NCI-H1417 (cell line): ENCODE measurements around the gene LBHD1.
A peak's percentile ranks its signal among the peaks of the same experiment; 100 is the strongest.
"Not testable (repeated sequence)": the region's sequence is repeated elsewhere in the genome, so short reads cannot be mapped to it uniquely, and the experiment has no call there.

Experiments used
- DNase-seq, 3 experiments: peaks; one replicate each; lab custom pipeline; 2025; lab: John Stamatoyannopoulos, UW

LBHD1 gene

GRCh38 chr11:62693624-62694023 is 21.6 kb upstream of the LBHD1 start:
- not testable (repeated sequence) for DNase-seq

DNA sequence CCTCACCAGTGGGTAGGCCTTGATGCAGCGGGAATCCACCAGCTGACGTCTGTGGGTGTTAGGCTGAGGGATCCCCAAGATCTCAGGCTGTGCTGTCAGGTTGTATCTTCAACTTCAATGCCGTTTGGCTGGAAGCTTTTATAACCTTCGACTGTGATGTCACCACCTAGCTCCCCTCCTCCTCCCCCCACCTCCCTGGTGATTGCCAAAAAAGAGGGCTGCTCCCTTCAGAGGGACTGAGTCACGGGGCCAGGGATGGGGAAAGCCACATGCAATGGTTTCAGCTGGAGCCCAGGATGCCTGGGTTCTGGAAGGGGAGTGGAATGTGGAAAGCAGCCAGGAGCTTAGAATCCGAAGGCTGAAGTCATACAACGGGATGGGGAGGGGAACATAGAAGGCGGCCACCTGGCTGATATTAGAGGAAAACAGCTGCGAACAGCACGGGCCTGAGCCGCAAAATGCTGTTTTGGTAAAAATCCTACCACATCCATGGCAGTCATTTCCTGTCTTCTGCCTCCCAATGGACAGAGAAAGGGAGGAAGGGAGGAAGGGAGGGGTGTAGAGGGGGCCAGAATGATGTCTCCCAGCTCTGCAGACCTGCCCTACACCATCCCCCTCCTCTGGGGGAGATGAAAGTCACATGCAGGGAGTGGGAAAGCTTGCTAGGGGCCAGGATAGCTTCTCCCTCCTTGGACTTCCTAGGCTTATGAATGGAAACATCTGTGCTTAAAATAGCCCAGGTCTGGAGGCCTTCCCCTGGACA is 17.5 kb upstream of the LBHD1 start, which contains the start of gene LRRN4CL:
Gene LRRN4CL (minus strand): TSS at position 110 of the 763 bp plus-strand sequence. CDS start 1,022 bp downstream, outside the sequence.
- no peak for DNase-seq

GRCh38 chr11:62688491-62688890 is 16.4 kb upstream of the LBHD1 start:
- no peak for DNase-seq

DNA sequence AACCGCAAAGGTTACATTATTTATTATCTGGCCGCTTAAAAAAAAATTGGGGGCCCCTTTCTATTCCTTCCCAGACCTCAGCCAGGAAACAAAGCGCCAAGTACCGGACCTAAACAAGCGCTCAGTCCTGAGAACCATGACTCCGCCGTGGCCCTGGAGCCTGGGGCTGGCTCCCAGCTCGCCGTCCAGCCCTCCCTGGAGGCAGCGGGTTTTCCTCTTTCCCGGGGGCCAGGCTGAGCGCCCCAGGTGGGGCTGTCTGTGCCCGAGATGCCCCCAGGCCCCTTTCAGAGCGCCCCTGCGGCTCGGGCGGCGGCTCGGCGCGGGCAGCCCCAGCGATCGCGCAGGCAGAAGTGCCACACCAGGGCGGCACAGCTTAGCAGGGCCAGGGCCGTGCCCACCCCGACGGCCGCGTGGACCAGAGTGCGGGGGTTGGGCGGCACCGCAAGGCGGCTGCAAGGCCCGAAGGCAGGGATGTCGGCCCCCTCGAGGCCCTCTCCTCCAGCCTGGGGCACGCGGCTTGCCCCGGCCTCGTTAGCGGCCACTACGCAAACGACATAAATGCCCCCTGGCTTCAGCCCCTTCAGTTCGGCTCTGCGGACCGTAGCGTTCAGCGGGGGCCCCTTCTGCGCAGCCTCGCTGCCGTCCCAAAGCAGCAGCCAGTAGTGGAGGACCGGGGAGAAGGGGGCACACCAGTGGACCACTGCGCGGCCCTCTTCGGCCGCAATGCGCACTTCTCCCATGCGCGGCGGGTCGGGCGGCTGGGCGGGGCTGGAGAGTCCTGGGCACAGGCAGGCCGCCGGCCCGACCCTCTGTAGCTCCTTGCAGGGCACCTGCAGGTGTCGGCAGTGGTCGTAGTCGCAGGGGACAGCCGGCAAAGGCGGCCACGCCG is 15.7 kb upstream of the LBHD1 start:
- no peak for DNase-seq

DNA sequence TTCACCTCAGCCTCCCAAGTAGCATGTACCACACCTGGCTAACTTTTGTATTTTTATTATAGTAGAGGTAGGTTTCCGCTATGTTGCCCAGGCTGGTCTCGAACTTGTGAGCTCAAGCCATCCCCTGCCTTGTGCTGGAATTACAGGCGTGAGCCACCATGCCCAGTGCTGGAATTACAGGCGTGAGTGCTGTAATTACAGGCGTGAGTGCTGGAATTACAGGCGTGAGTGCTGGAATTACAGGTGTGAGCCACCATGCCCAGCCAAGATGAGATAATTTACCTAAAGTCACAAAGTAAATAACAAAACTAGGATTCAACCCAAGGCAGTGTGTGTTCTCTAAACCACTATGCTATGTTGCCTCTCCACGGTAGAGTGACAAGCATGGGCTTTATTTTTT is 10.5 kb upstream of the LBHD1 start:
- peak in 1 of 3 experiments; percentile 14 for DNase-seq

GRCh38 chr11:62680825-62681240 is 8.8 kb upstream of the LBHD1 start:
- DNase-seq: peak in 2 of 3 experiments; percentile 32 to 50

- peak; percentile 83 to 90 (median 83) for DNase-seq
Observed at GRCh38 chr11:62678770-62679696, 7.0 kb upstream of the LBHD1 start, which contains the start of gene UBXN1. TSS of gene UBXN1 (minus strand) at chr11:62679073. CDS start at chr11:62678923, 150 bp downstream.

DNA sequence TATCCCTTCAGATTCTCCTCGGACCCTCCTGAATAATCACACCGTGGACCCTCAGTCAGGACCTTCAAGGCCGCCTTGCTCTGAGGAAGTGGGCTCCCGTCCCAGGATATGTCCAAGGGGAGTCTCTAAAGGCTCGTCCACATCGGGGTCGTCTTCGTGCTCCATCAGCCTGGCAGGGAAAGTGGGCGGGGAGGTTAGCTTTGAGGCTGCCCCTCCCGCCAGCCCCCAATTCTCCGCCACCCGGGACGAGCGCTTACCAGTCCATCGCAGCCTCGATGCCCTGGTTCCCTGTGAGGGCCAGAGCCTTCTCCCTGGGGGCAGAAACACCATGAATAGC is 6.3 kb upstream of the LBHD1 start:
- no peak for DNase-seq

DNA sequence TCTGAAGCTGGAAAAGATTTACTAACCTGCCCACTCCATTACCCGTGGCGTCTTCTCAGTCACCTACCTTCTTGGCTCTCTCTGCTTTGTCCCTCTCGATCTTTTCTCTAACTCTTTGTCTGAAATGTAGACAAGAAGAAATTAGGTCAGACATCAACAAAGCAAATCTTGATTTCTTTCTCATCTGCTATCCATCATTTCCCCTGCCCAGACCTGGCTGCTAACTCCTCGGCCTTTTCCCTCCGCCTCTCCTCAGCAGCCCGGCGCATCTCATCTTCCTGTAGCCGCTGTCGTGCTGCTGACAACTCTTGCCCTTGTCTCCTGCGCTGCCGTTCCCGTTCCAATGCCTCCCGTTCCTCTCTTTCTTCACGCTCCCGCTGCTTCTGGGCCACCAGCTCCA is 5.6 kb upstream of the LBHD1 start:
- DNase-seq: no peak

DNA sequence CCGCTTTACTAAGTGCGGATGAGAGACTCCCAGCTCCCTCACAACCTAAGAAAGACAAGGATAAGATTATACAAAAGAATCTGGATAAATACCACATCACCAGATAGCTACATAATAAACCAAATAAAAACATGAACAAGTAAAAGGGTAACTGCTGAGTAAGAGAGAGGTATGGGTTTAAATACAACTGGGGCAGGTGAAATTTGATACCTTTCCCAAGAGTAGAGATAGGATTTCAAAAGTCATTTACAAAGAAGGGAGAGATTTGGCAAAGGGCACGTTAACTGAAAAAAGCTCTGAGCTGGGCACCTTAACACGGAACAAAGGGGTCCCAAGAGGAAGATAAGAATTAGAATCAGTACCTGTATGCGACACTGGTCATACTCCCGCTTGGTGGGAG is 5.1 kb upstream of the LBHD1 start:
- DNase-seq: no peak

GRCh38 chr11:62676698-62677097 is 4.6 kb upstream of the LBHD1 start:
- DNase-seq: no peak

GRCh38 chr11:62675415-62675814 is 3.3 kb upstream of the LBHD1 start:
- DNase-seq: not testable (repeated sequence)

- DNase-seq: no peak
Observed at GRCh38 chr11:62673196-62673525, 1.1 kb upstream of the LBHD1 start.

DNA sequence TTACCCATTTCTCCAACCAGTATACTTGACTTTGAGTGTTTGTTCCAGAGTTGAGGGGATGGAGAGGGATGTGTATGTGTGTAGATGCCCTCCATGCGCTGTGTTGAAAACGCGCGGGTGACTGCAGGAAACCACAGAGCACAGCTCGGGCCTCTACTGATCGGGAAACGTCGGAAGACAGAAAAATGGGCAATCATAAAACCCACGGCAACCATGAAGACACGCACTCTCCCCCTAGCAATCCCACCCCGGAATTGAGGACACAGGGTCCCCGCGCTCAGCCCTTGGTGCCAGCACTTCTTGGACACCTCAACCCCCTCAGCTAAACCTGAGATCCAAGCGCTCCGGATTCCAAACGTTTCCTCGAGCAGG is 845 bp downstream of the LBHD1 start:
- DNase-seq: no peak

GRCh38 chr11:62669420-62670161 is 2.5 kb downstream of the LBHD1 start:
- no peak for DNase-seq

DNA sequence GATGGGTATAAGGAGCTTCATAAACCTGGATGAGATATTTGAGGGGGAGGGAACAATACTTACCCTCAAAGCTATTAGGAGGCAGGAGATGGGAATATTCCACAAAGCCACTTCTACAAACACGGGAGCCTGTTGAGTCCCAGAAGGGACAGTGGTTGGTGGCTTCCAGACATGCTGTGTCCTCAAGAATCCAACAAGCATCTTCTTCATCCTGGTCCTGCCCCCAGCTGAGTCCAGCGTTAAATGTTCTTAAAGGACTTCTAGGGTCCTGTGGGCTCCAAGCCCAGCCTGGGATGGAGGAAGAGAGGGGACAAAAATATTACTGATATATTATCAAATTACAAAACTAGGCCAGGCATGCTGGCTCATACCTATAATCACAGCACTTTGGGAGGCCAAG is 4.6 kb downstream of the LBHD1 start:
- DNase-seq: no peak

GRCh38 chr11:62666259-62666926 is 5.7 kb downstream of the LBHD1 start:
- DNase-seq: no peak

GRCh38 chr11:62665599-62666258 is 6.3 kb downstream of the LBHD1 start:
- DNase-seq: no peak

DNA sequence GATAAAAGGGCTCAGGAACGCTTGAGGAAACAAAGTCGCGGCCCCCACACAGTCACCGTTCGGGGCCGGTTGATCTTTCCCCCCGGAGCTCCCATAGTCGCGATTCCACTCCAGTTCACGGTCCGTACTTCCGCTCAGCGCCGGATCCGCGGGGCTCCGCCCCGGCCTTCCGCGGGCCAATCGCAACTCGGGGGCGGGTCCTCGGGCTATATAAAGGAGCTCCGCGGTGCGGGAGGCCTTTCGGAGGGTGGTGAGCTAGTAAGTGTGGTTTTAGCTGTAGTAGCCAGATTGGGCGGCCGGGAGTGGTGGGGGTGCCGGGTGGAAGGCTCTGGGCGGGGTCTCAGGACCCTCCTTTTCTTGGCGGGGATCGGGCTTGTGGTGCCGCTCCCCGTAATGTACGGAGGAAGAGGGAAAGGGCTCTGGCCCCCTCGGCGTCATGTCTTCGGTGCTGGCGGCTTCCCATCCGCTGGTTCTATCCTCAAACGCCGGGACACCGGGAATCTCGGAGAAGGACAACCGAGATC is 6.9 kb downstream of the LBHD1 start, which contains the start of the genes C11orf98 and CSKMT:
Gene C11orf98 (minus strand): TSS at position 136 of the 524 bp plus-strand sequence. CDS start 41 bp downstream, at position 95.
Gene CSKMT (plus strand): TSS at position 238 of the 524 bp plus-strand sequence. CDS start 568 bp downstream, outside the sequence.
- DNase-seq: peak; percentile 94 to 97 (median 96)
